ENCODE data around the gene SHTN1. TPM values are rescaled to one million over a fixed set of nuclear protein-coding genes. Genes with fewer than 3 reads are reported as not detected.

Gene SHTN1
- total RNA-seq, 1 donor from 2014 or later, result 13.1 TPM

DNA sequence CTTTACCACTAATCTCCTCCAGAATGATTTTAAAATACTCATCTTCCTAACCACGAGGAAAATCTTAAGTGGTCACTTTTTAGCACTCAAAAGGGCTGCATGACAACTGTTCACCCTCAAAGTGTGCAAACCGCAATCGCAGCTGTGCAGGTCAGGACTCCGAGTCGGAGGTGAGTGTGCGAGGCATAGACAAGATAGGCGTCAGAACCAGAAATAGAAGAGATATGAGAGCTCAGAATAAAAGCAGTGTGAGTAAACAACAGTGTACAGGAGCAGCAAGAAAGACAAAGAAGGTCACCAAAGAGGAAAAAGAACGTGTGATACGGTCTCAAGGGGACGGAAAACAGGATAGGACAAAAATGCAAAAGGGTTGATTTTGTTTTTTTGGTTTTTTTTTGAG, 173.2 kb downstream of the SHTN1 start:
- no peak for DNase-seq

Small RNA genes within 50 kb of the gene (small RNA-seq; reads per million reads assigned to genes)
- gene AC012308.1 (ENCODE audit: low replicate concordance), result not detected

Other genes starting within 250 kb of the SHTN1 start
- 0.39 TPM for gene ENO4, start 155.7 kb downstream of the SHTN1 start, total RNA-seq
- not detected for gene VAX1, start 133.1 kb upstream of the SHTN1 start, total RNA-seq
- not detected for gene KCNK18, start 192.3 kb upstream of the SHTN1 start, total RNA-seq
- 6.2 TPM for gene SLC18A2, start 235.9 kb upstream of the SHTN1 start, total RNA-seq